Large intestine (tissue), 3 donors: ENCODE data around the gene ARHGAP9. TPM values are rescaled to one million over a fixed set of nuclear protein-coding genes. Genes with fewer than 3 reads are reported as not detected.
"Not testable (repeated sequence)": the region's sequence is repeated elsewhere in the genome, so short reads cannot be mapped to it uniquely, and the experiment has no call there.

Experiments
- DNase-seq, 2 donors: peaks; one replicate each; pipeline versions ENCODE4 v3.0.0 to v3.0.0-alpha.2; 2013
- H3K27ac ChIP-seq: one replicate; pipeline ENCODE4 v1.5.1; 2013; ENCODE audit warnings: low read length
- H3K27me3 ChIP-seq: 2 replicates; pipeline ENCODE4 v1.6.1; 2013; ENCODE audit warnings: low read length; ENCODE audit not compliant: control insufficient read depth, insufficient read depth
- H3K36me3 ChIP-seq: 2 replicates; pipeline ENCODE4 v1.6.1; 2013; ENCODE audit warnings: low read length; ENCODE audit not compliant: control insufficient read depth, insufficient read depth
- H3K4me1 ChIP-seq: one replicate; pipeline ENCODE4 v1.6.1; 2013; ENCODE audit warnings: low read length; ENCODE audit not compliant: control insufficient read depth, insufficient read depth
- H3K4me3 ChIP-seq: one replicate; pipeline ENCODE4 v1.5.1; 2013; ENCODE audit warnings: low read length
- H3K9me3 ChIP-seq: one replicate; pipeline ENCODE4 v1.6.1; 2013; ENCODE audit warnings: mild to moderate bottlenecking, low read depth, low read length, moderate library complexity; ENCODE audit not compliant: control insufficient read depth
- WGBS: methylation state at CpG from one replicate; pipeline ENCODE4 v1.1.5; 2013; ENCODE audit warnings: low lambda C conversion rate; ENCODE audit not compliant: insufficient coverage; 5-methylcytosine and 5-hydroxymethylcytosine counted together
- polyA plus RNA-seq: library from polyadenylated mRNA; unstranded; fragments of 120-200 nt; gene quantifications from one replicate; pipeline ENCODE4 v1.2.1, GENCODE V29; 2013

The ARHGAP9 gene
- polyA plus RNA-seq, 1 donor, result 16.1 TPM

GRCh38 chr12:57434517-57435223 is 45.0 kb downstream of the ARHGAP9 start, which contains the start of gene INHBC:
INHBC (plus strand) TSS chr12:57434784; CDS start chr12:57434887, 103 bp downstream.
- WGBS, result no CpG with 5 or more reads among the region's 8 CpGs
- Histone ChIP-seq H3K27ac (no peak within 1 kb of the TSS), H3K36me3 (no peaks in the 10 kb centered on the region), H3K27me3 (no peaks in the 10 kb centered on the region), H3K4me1 (peaks cover 15% of the 10 kb centered on the region), H3K4me3 (no peak within 1 kb of the TSS), H3K9me3 (no peaks in the 10 kb centered on the region)
- peak in 1 of 2 donors; percentile 40 for DNase-seq

DNA sequence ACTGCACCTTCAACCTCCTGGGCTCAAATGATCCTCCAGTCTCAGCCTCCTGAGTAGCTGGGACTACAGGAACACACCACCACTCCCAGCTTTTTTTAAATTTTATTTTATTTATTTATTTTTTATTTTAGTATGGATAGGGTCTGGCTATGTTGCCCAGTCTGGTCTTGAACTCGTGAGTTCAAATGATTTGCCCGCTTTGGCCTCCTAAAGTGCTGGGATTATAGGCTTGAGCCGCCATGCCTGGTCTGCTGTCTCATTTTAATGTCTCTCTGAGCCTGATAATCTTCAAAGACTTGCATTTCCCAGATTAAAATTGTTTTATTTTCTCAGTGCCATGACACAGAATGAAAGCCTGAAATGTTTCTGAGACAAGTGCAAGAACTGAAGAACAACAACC is 46.3 kb downstream of the ARHGAP9 start:
- Histone ChIP-seq H3K4me3 (no peak overlapping the region), H3K36me3 (no peaks in the 10 kb centered on the region), H3K4me1 (peaks cover 18% of the 10 kb centered on the region), H3K9me3 (no peaks in the 10 kb centered on the region), H3K27ac (no peak overlapping the region), H3K27me3 (no peaks in the 10 kb centered on the region)
- no peak for DNase-seq
- 100% methylated on average over 3 of the region's 3 CpGs for WGBS

GRCh38 chr12:57431654-57432188 is 47.9 kb downstream of the ARHGAP9 start:
- 34% methylated on average over 6 of the region's 11 CpGs for WGBS
- peak overlapping the region; percentile 69 for H3K4me3 ChIP-seq
- H3K27me3 ChIP-seq, result no peaks in the 10 kb centered on the region
- H3K9me3 ChIP-seq, result no peaks in the 10 kb centered on the region
- DNase-seq, result peak in 1 of 2 donors; percentile 72
- no peaks in the 10 kb centered on the region for H3K36me3 ChIP-seq
- peak overlapping the region; percentile 100 for H3K27ac ChIP-seq
- peaks cover 18% of the 10 kb centered on the region for H3K4me1 ChIP-seq

DNA sequence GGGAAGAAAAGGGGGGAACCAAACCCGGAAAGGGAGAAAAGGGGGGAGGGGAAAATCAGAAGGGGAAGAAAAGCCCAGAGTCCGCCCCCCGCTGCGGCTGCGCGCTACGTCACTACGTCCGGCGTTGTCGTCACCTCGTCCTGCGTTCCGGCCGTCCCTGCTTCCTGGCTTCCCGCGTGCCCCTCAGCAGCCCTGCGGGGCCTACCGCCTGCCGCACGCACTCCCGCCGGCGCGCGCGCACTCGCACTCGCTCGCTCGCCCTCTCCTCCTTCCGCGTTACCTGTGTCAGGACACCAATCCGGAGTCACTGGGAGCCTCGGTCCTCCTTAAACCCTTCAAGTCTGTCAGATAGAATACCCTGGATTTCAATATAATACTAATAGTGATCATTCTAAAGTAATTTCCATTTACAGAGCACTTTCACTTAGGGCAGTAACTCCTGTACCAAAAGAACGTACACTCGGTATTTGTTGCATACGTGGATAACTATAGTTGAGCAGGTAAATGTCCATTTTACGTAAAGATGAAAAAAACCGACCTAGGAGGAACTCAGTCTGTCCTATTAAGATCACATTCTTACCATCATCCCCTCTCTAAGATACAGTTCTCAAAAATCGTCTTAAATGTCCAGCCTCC is 48.6 kb downstream of the ARHGAP9 start, which contains the start of gene R3HDM2:
Gene R3HDM2, minus strand, starts transcription at position 113 of the 636 bp plus-strand sequence. CDS start 120,615 bp downstream, outside the sequence.
- DNase-seq, result peak; percentile 97 to 98
- whole genome bisulfite sequencing, result no CpG with 5 or more reads among the region's 41 CpGs

DNA sequence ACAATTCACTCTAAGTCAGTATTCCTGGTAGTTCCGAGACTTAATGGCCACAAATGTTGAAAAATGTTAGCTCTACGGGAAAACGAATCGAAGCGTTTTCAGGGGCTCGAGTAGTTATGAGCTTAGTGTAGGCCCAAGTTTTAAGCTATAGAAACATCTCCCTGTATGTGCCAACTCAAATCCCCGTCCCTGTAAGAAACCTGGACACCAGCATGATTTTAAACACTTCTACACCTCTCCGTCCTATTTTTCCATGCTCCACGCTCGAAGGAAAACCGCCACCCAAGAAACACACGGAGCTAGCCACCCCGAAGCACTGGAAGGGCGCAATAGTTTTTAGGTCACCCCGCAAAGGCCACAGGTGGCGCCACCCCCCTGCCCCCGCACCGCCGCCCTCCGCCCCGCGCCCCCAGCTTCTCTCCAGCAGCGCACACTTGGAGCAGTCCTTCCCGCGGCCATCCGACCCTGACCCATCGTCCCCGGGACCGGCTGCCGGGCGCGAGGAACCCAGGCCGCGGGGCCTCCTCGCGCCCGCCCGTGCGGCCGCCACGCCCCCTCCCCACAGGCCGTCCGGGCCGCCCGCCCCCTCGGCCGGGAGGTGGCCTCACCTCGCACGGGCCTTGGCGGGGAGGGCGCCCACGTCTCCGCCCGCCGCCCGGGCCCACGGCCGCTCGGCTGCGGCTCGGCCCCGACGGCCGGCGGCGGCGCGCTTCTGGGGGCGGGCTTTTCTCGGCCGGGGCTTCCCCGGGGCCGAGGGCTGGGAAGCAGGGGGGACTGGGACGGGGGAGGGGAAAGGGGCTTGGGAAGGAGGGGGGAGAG is 49.3 kb downstream of the ARHGAP9 start:
- Histone ChIP-seq H3K27me3 (no peaks in the 10 kb centered on the region), H3K27ac (peak overlapping the region; percentile 100), H3K36me3 (peaks cover 4% of the 10 kb centered on the region), H3K9me3 (no peaks in the 10 kb centered on the region), H3K4me3 (peak overlapping the region; percentile 69), H3K4me1 (peaks cover 18% of the 10 kb centered on the region)
- peak in 1 of 2 donors; percentile 22 for DNase-seq
- no CpG with 5 or more reads among the region's 74 CpGs for WGBS

More for the DNA sequence above, 48.6 kb downstream of the ARHGAP9 start, which contains the start of gene R3HDM2:
- H3K27ac ChIP-seq, result peak within 1 kb of the TSS; percentile 100
- no peaks in the 10 kb centered on the region for H3K9me3 ChIP-seq
- H3K27me3 ChIP-seq, result no peaks in the 10 kb centered on the region
- peaks cover 18% of the 10 kb centered on the region for H3K4me1 ChIP-seq
- no peaks in the 10 kb centered on the region for H3K36me3 ChIP-seq
- peak within 1 kb of the TSS; percentile 69 for H3K4me3 ChIP-seq

GRCh38 chr12:57429473-57430111 is 50.1 kb downstream of the ARHGAP9 start:
- Histone ChIP-seq H3K4me3 (peak overlapping the region; percentile 59), H3K9me3 (no peaks in the 10 kb centered on the region), H3K36me3 (peaks cover 5% of the 10 kb centered on the region), H3K27me3 (no peaks in the 10 kb centered on the region), H3K27ac (peak overlapping the region; percentile 94), H3K4me1 (peaks cover 13% of the 10 kb centered on the region)
- 16% methylated on average over 3 of the region's 9 CpGs for WGBS
- peak in 1 of 2 donors; percentile 68 for DNase-seq

DNA sequence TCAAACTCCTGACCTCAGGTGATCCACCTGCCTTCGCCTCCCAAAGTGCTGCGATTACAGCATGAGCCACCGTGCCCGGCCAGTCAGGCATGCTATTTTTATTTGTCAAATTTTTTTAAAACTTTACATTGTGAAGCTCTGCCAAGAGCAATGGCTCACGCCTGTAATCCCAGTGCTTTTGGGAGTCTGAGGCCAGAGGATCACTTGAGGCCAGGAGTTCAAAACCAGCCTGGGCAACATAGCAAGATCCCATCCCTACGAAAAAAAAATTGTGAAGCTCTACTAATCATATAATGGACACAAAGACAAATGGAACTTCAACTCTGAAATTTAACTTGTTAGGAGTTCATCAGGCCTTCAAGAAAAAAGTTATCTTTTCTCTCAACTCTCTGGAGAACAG is 50.7 kb downstream of the ARHGAP9 start:
- Histone ChIP-seq H3K27me3 (no peaks in the 10 kb centered on the region), H3K36me3 (peaks cover 7% of the 10 kb centered on the region), H3K27ac (peak overlapping the region; percentile 94), H3K4me3 (no peak overlapping the region), H3K9me3 (no peaks in the 10 kb centered on the region), H3K4me1 (peaks cover 7% of the 10 kb centered on the region)
- DNase-seq, result no peak
- WGBS, result 100% methylated on average over 1 of the region's 6 CpGs

GRCh38 chr12:57426948-57427347 is 52.7 kb downstream of the ARHGAP9 start:
- 93% methylated on average over 3 of the region's 10 CpGs for WGBS
- H3K4me1 ChIP-seq, DNase-seq, H3K27me3 ChIP-seq, H3K27ac ChIP-seq, H3K4me3 ChIP-seq, H3K9me3 ChIP-seq: not testable (repeated sequence)
- peaks cover 19% of the 10 kb centered on the region for H3K36me3 ChIP-seq
